Suprapubic skin (tissue), 4 donors: ENCODE data around the gene RTP5.

Experiments
- CTCF ChIP-seq, 2 donors: fragments of 200-600 bp in 1 of 2; fragments of 450-650 bp in 1 of 2; sonication (generic) in 1 of 2; IDR thresholded peaks; one replicate each; pipeline ENCODE4 v1.5.1; 2016 to 2019; ENCODE audit warnings: antibody characterized with exemption in 2 of 2, mild to moderate bottlenecking in 1 of 2, moderate library complexity in 1 of 2
- POLR2A ChIP-seq, 2 donors: fragments of 450-650 bp; IDR thresholded peaks; one replicate each; pipeline ENCODE4 v1.6.1; 2017; ENCODE audit warnings: antibody characterized with exemption in 2 of 2, mild to moderate bottlenecking in 2 of 2, moderate library complexity in 2 of 2
- POLR2AphosphoS5 ChIP-seq, 3 donors: sonication (generic); formaldehyde crosslinking; IDR thresholded peaks; one replicate each; pipeline ENCODE4 v1.6.1; 2017; ENCODE audit warnings: antibody characterized with exemption in 3 of 3

GRCh38 chr2:241901018-241901380 is 31.5 kb downstream of the RTP5 start:
- no peak for TF ChIP-seq CTCF (IDR thresholded peaks at IDR 0.05)
- no peak for TF ChIP-seq POLR2A (IDR thresholded peaks at IDR 0.05)
- TF ChIP-seq POLR2AphosphoS5 (IDR thresholded peaks at IDR 0.05) = no peak
